ENCODE results near the gene PANK4.

- TF ChIP-seq TCFL5 (CRISPR knock-in tag; conservative IDR thresholded peaks at IDR 0.05) (no peak), FOXA3 (CRISPR knock-in tag; conservative IDR thresholded peaks at IDR 0.05 in 1 of 2, IDR thresholded peaks at IDR 0.05 in 1 of 2) (no peak), STAT6 (CRISPR knock-in tag; IDR thresholded peaks at IDR 0.05) (no peak), SMC3 (conservative IDR thresholded peaks at IDR 0.05; ENCODE audit: insufficient read depth, low read depth, low read length) (no peak), REST (IDR thresholded peaks at IDR 0.05; ENCODE audit: borderline replicate concordance) (no peak), REST (CRISPR knock-in tag; IDR thresholded peaks at IDR 0.05; ENCODE audit: low read depth) (no peak), CTCF (IDR thresholded peaks at IDR 0.05 in 2 of 3, conservative IDR thresholded peaks at IDR 0.05 in 1 of 3; ENCODE audit: insufficient read depth in 2 of 3, low read depth in 1 of 3, low read length in 3 of 3) (no peak), IRF1 (CRISPR knock-in tag; IDR thresholded peaks at IDR 0.05; ENCODE audit: borderline replicate concordance) (no peak), GATAD2B (IDR thresholded peaks at IDR 0.05; ENCODE audit: borderline replicate concordance) (no peak), HBP1 (CRISPR knock-in tag; IDR thresholded peaks at IDR 0.05) (no peak), HIVEP1 (CRISPR knock-in tag; IDR thresholded peaks at IDR 0.05) (no peak), JUN (IDR thresholded peaks at IDR 0.05; ENCODE audit: borderline replicate concordance, low read depth, low read length) (no peak), JUN (CRISPR knock-in tag; IDR thresholded peaks at IDR 0.05; ENCODE audit: borderline replicate concordance) (no peak), NFATC3 (IDR thresholded peaks at IDR 0.05) (no peak)
Observed at GRCh38 chr1:2567083-2567679, 40.8 kb upstream of the PANK4 start.
